Keratinocyte (primary cell): ENCODE data around the gene DNAJC27. TPM values are rescaled to one million over a fixed set of nuclear protein-coding genes. Genes with fewer than 3 reads are reported as not detected.
A peak's percentile ranks its signal among the peaks of the same experiment; 100 is the strongest.

Experiments used
- DNase-seq: peaks from one replicate; pipeline ENCODE4 v3.0.0-alpha.2; 2011; ENCODE audit warnings: low read depth, missing footprints, low spot score
- FAIRE-seq: peaks from 2 replicates; lab custom pipeline; 2011; peaks lifted over from hg19 to GRCh38; lab: Jason Lieb, UNC
- H2AFZ ChIP-seq: 2 replicates; pipeline ENCODE4 v1.6.0; 2012; ENCODE audit warnings: low read length, control low read depth, inconsistent platforms; ENCODE audit not compliant: control insufficient read depth
- H3K27ac ChIP-seq: 2 replicates; pipeline ENCODE4 v1.5.1; 2011; ENCODE audit warnings: low read length; ENCODE audit not compliant: control insufficient read depth, insufficient read depth
- H3K27me3 ChIP-seq: 3 replicates; pipeline ENCODE4 v1.6.0; 2011; ENCODE audit warnings: low read length; ENCODE audit not compliant: control insufficient read depth, insufficient read depth; ENCODE audit errors: extremely low read depth
- H3K36me3 ChIP-seq, 2 experiments: 2 replicates in 1 of 2; 3 replicates in 1 of 2; pipeline ENCODE4 v1.5.1; 2011; ENCODE audit warnings: low read length in 2 of 2, mild to moderate bottlenecking in 1 of 2; ENCODE audit not compliant: control insufficient read depth in 2 of 2, insufficient read depth in 2 of 2; ENCODE audit errors: extremely low read depth in 1 of 2
- H3K4me1 ChIP-seq: 3 replicates; pipeline ENCODE4 v1.5.1; 2011; ENCODE audit warnings: low read length; ENCODE audit not compliant: control insufficient read depth, insufficient read depth; ENCODE audit errors: extremely low read depth
- H3K4me2 ChIP-seq: 3 replicates; pipeline ENCODE4 v1.6.0; 2011; ENCODE audit warnings: low read depth, low read length; ENCODE audit not compliant: control insufficient read depth, insufficient read depth; ENCODE audit errors: extremely low read depth
- H3K4me3 ChIP-seq, 3 experiments: fragments of 200-600 bp in 1 of 3; sonication (generic) in 1 of 3; 2 replicates in 2 of 3; 3 replicates in 1 of 3; pipeline ENCODE4 v1.5.1; 2011 to 2016; ENCODE audit warnings: low read length in 3 of 3, mild to moderate bottlenecking in 3 of 3, control low read depth in 2 of 3, inconsistent platforms in 1 of 3, low read depth in 1 of 3, mixed read lengths in 1 of 3, mixed run types in 1 of 3, moderate library complexity in 1 of 3; ENCODE audit not compliant: control insufficient read depth in 2 of 3, insufficient read depth in 2 of 3; ENCODE audit errors: extremely low read depth in 1 of 3
- H3K79me2 ChIP-seq: 2 replicates; pipeline ENCODE4 v1.6.0; 2012; ENCODE audit warnings: low read length; ENCODE audit not compliant: control insufficient read depth, insufficient read depth
- H3K9ac ChIP-seq: 3 replicates; pipeline ENCODE4 v1.6.0; 2011; ENCODE audit warnings: low read length; ENCODE audit not compliant: control insufficient read depth, insufficient read depth; ENCODE audit errors: extremely low read depth
- H3K9me1 ChIP-seq: 3 replicates; pipeline ENCODE4 v1.6.0; 2011; ENCODE audit warnings: low read length; ENCODE audit not compliant: control insufficient read depth, insufficient read depth; ENCODE audit errors: extremely low read depth
- H3K9me3 ChIP-seq: 2 replicates; pipeline ENCODE4 v1.5.1; 2012; ENCODE audit warnings: low read depth, low read length; ENCODE audit not compliant: control insufficient read depth
- H4K20me1 ChIP-seq: 3 replicates; pipeline ENCODE4 v1.6.0; 2011; ENCODE audit warnings: low read length; ENCODE audit not compliant: control insufficient read depth, insufficient read depth; ENCODE audit errors: extremely low read depth
- CTCF ChIP-seq, 3 experiments: IDR thresholded peaks in 1 of 3; conservative IDR thresholded peaks in 1 of 3; optimal IDR thresholded peaks in 1 of 3; 2 replicates in 2 of 3; 3 replicates in 1 of 3; pipeline versions ENCODE3 to v1.5.1; 2011; ENCODE audit warnings: low read length in 3 of 3, mild to moderate bottlenecking in 3 of 3, moderate library complexity in 2 of 3, control low read depth in 1 of 3, inconsistent platforms in 1 of 3; ENCODE audit not compliant: insufficient read depth in 2 of 3; ENCODE audit errors: extremely low read depth in 1 of 3
- EZH2 ChIP-seq: IDR thresholded peaks from one replicate; pipeline ENCODE4 v1.6.1; 2012; ENCODE audit warnings: inconsistent platforms, mild to moderate bottlenecking, low read length, moderate library complexity
- dilution Hi-C: fragments of 300-500 bp; cut with MboI; formaldehyde crosslinking; loops from one replicate; pipeline ENCODE4 v1.7.0; 2020; ENCODE audit warnings: low sequenced_read_pairs; ENCODE audit not compliant: extremely low pct_ligation_motif_present
- polyA plus RNA-seq, 5 experiments: library from polyadenylated mRNA; depleted of rRNA in 3 of 5; stranded (reverse) in 3 of 5; stranded (forward) in 1 of 5; unstranded in 1 of 5; fragments of >200 nt; gene quantifications; 1 replicate in 1 of 5; 2 replicates in 3 of 5; 3 replicates in 1 of 5; pipeline versions ENCODE4 v1.2.1 to v1.2.3, GENCODE V29; 2011 to 2012; ENCODE audit warnings: missing spikeins in 2 of 5, low read depth in 1 of 5, low replicate concordance in 1 of 5

The DNAJC27 gene
- polyA plus RNA-seq, 1 donor (not counting 4 experiments of a cell fraction or from before 2014, with no cell fraction given), result 3.4 TPM

- DNase-seq, result no peak
- no peak for FAIRE-seq
These were observed 42.5 kb downstream of the DNAJC27 start for GRCh38 chr2:24929230-24929629.

GRCh38 chr2:24928036-24928435 lies 43.7 kb downstream of the DNAJC27 start:
- H3K4me2 ChIP-seq, result no peak overlapping the region
- H3K4me1 ChIP-seq, result peaks cover 26% of the 10 kb centered on the region
- H3K27me3 ChIP-seq, result no peaks in the 10 kb centered on the region
- no peaks in the 10 kb centered on the region for H3K36me3 ChIP-seq
- DNase-seq (no peak), FAIRE-seq (no peak)
- H2AFZ ChIP-seq, result no peak overlapping the region
- no peaks in the 10 kb centered on the region for H3K9me1 ChIP-seq
- dilution Hi-C loops, result no loop called here
- no peak overlapping the region for H3K9ac ChIP-seq
- H3K27ac ChIP-seq, result no peak overlapping the region
- no peaks in the 10 kb centered on the region for H4K20me1 ChIP-seq
- no peaks in the 10 kb centered on the region for H3K79me2 ChIP-seq
- H3K9me3 ChIP-seq, result no peaks in the 10 kb centered on the region
- TF ChIP-seq CTCF (optimal IDR thresholded peaks at IDR 0.05 in 1 of 3, IDR thresholded peaks at IDR 0.05 in 1 of 3, conservative IDR thresholded peaks at IDR 0.05 in 1 of 3; ENCODE audit: extremely low read depth in 1 of 3, insufficient read depth in 2 of 3, low read length in 3 of 3) (no peak), EZH2 (no peak)
- H3K4me3 ChIP-seq, result no peak overlapping the region

More at GRCh38 chr2:24929230-24929629, 42.5 kb downstream of the DNAJC27 start:
- no peak overlapping the region for H3K4me2 ChIP-seq
- H3K4me1 ChIP-seq, result peaks cover 26% of the 10 kb centered on the region
- no peaks in the 10 kb centered on the region for H3K36me3 ChIP-seq
- H3K9me1 ChIP-seq, result no peaks in the 10 kb centered on the region
- H3K9me3 ChIP-seq, result no peaks in the 10 kb centered on the region
- dilution Hi-C loops, result no loop called here
- H3K27me3 ChIP-seq, result no peaks in the 10 kb centered on the region
- no peaks in the 10 kb centered on the region for H4K20me1 ChIP-seq
- H3K79me2 ChIP-seq, result no peaks in the 10 kb centered on the region
- H3K4me3 ChIP-seq, result no peak overlapping the region
- H2AFZ ChIP-seq, result peak overlapping the region; percentile 59
- no peak overlapping the region for H3K9ac ChIP-seq
- no peak overlapping the region for H3K27ac ChIP-seq
- TF ChIP-seq CTCF (optimal IDR thresholded peaks at IDR 0.05 in 1 of 3, IDR thresholded peaks at IDR 0.05 in 1 of 3, conservative IDR thresholded peaks at IDR 0.05 in 1 of 3; ENCODE audit: extremely low read depth in 1 of 3, insufficient read depth in 2 of 3, low read length in 3 of 3) (peak in 1 of 3 experiments; percentile 11), EZH2 (no peak)
